HG03175 (cell line): ENCODE measurements around the gene LSM10.

Source experiments
- ATAC-seq: cut with Tn5 transposase; IDR thresholded peaks from one replicate; pipeline ENCODE4 v1.9.1; 2021; ENCODE audit warnings: mild to moderate bottlenecking, moderate library complexity; ENCODE audit not compliant: unreplicated experiment

The LSM10 gene

DNA sequence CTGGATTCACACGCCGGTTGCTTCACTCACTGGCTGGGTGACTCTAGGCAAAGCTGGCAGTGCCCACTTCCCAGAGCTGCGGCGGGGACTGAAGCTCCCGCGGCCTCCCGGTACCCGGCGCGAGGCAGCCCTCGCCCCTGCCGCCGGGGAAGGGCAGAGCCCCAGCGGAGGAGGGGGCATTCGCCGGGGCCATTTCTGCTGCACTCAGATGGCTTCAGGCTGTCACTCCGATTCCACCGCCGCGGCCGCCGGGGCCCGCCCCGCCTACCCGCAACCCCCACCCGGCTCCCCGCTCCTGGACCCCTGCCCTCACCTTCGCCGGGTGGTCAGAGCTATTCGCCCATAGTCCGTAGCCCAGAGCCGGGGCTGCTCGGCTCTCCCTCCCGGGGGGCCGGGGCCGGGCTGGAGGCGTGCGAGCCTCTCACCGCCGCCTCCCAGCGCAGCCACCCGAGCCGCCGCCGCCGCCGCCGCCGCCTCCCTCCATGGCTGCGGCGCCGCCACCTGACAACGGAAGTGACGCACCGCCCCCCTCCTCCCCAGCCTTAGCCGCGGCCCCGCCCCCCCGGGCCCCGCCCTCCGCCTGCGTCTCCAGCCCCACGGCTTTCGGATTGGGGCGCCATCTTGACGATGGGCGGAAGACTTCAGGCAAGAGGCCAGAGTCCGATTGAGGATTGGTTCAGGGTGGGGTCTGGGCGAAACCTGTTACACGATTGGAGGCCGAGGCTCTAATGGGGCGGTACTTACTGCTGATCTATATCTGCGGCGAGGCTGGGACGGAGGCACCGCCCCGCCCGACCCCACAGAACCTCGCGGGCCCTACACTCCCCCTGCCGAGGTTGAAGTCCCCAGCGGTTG lies 12.1 kb downstream of the LSM10 start, which contains the start of gene STK40:
TSS of gene STK40 (minus strand) at position 515 of the 855 bp plus-strand sequence. CDS start 24,592 bp downstream, outside the sequence.
- ATAC-seq: peak; percentile 88

GRCh38 chr1:36384542-36385409 lies 12.9 kb downstream of the LSM10 start:
- ATAC-seq: no peak

- ATAC-seq: no peak
These were observed 14.5 kb downstream of the LSM10 start for GRCh38 chr1:36383240-36383639.

- no peak for ATAC-seq
These were observed 15.0 kb downstream of the LSM10 start for GRCh38 chr1:36382669-36383068.

DNA sequence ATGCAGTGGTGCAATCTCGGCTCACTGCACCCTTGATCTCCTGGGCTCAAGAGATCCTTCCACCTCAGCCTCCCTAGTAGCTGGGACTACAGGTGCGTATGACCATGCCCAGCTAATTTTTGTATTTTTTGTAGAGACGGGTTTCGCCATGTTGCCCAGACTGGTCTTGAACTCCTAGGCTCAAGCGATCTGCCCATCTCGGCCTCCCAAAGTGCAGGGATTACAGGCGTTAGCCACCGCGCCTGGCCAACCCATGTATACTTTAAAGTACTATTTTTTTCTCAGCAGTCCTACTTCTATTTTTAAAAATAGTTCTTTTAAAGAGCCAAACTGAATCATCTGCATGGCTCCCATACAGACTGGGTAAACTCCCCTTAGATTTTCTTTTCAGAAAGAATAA lies 15.5 kb downstream of the LSM10 start:
- no peak for ATAC-seq

DNA sequence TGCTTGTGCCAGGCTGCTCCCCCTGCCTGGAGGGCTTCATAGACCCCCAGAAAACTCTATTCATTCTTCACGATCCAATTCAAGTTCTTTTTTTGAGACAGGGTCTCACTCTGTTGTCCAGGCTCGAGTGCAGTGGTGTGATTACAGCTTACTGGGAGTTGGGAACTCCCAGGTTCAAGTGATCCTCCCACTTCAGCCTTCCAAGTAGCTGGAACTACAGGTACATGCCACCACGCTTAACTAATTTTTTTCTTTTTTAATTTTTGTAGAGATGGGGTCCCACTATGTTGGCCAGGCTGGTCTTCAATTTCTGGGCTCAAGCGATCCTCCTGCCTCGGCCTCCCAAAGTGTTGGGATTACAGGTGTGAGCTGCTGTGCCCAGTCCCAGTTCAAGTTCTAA lies 16.3 kb downstream of the LSM10 start:
- ATAC-seq: no peak

DNA sequence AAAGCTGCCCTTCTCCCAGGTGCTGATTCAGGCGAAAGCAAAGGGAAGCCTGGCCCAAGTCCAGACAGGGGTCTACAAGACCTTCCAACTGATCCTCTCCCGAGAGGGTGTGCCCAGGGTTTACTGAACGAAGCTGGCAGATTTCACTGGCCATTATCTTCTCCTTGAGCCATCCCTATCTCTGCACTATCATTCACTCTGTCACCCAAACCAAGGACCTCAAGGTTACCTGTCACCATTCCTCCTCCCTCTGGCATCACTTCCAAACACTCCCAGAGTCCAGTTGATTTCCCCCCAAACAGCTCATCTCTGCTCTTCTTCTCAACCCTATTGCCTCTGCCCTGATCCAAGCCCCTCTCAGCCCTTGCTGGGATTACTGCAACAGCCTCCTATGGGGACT lies 16.9 kb downstream of the LSM10 start:
- ATAC-seq: no peak

- no peak for ATAC-seq
These were observed 17.5 kb downstream of the LSM10 start for GRCh38 chr1:36380143-36380619.

GRCh38 chr1:36377791-36378492 lies 19.8 kb downstream of the LSM10 start:
- ATAC-seq: no peak

- no peak for ATAC-seq
These were observed 25.1 kb downstream of the LSM10 start for GRCh38 chr1:36372617-36373016.

- ATAC-seq: peak; percentile 47
These were observed 28.4 kb downstream of the LSM10 start for GRCh38 chr1:36369061-36369861.

GRCh38 chr1:36367798-36368197 lies 29.9 kb downstream of the LSM10 start:
- no peak for ATAC-seq

DNA sequence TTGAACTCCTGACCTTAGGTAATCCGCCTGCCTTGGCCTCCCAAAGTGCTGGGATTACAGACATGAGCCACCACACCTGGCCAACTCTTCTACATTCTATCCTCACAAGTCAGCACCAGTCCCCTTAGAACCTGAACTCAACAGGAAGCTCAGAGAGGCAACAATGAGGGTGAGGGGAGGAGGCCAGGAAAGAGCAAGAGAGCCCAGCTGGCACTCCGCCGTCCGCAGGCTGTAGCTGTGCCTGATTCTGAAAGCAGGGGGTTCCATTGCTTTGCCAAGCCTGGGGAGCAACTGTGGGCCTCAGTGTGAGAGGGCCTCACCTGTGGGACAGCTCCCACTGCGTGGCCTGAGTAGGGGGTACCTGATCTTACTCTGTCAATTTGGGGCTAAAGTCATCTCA lies 30.6 kb downstream of the LSM10 start:
- no peak for ATAC-seq

DNA sequence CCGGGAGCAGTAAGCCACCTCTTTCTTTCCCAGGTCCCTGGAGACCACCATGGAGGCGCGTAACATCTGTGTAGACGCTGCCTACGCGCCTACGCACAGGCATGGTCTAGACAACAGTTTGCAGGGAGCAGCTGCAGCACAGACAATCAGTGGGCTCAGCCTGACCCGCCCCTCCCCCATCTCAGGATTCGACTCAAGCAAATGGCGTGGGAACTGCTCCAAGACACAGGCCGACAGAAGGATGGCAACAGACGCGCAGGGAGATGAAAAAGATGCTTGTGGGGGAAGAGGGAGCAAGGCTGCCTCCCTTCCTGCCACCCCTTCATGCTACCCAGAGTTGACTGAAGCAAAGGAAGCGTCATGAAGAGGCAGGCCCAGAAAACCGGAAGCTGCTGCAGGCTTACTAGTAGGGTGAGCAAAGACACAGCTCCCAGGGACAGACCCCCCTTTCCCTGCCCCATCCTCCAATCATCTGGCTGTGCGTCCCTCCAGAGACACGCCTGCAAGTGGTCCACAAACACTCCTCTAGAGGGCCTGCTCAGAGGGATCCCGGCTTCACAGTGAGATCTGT lies 31.5 kb downstream of the LSM10 start:
- ATAC-seq: no peak

DNA sequence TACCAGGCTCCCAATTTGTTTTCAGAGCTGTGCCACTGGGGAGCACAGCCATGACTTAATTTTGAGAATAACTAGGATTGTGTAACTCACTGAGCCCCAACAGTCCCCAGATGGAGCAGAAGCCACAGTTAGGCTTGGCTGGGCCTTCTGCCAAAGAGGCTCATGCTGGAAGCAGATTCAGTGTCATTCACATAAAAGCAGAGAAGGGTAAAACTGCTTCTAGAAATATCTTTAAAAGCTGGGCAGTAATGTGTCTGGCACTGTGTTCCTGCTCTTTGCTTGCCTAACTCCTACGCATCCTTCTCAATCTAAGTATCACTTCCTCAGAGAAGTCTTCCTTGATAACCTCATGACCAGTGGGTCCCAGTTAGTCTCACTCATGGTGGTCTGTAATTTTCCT lies 32.3 kb downstream of the LSM10 start:
- ATAC-seq: no peak

- no peak for ATAC-seq
These were observed 37.7 kb downstream of the LSM10 start for GRCh38 chr1:36359911-36360550.

GRCh38 chr1:36359383-36359782 lies 38.3 kb downstream of the LSM10 start:
- ATAC-seq: no peak

DNA sequence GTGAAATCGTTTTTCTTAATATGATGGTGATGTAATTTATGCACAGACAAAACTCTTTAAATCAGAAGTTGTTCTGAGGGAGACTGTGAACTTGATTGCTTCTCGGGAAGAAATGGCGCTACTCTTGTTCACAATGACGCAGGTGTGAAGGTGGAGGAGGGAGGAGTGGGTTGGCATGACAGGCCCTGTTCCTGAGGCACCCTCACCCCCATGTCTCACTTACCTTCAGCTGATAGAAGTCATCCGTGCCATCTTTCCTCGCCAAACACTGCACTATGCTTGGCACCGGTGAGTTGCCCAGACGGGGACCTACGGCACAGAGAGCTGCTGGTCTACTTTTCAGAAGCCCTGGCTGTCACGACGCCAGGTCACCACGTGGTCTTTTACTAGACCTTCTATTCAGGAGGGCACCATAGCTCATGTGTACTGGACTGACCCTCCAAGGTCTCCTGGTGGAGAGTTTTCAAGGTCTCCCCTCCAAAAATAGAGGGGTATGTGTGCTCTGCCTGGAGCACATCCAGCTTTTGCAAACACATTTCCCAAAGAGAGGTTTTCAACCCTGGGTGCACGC lies 39.1 kb downstream of the LSM10 start:
- no peak for ATAC-seq

DNA sequence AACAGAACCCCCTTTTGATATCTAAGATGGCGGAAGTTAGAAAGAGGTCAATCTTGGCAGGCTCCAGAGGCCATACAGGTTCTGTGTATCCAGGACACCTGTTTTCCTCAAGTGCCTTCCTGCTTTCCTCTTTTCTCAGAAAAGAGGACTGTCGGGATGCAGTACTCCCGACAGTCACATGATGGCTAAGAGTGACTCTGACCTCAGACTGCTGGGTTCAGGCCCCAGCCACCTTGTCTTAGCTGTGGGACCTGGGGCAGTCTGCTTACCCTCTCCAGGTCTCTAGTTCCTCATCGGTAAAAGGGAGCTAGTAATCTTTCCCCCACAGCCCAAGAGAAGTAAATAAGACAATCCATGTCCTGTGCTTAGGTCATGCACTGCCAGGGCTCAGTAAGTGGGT lies 41.9 kb downstream of the LSM10 start:
- ATAC-seq: no peak
